ENCODE data around the gene ZNF529. TPM values are rescaled to one million over a fixed set of nuclear protein-coding genes. Genes with fewer than 3 reads are reported as not detected.

Gene ZNF529
- total and polyA plus RNA-seq, 2 donors (not counting 1 experiment from before 2014, with no cell fraction given), result 11.1 to 33.2 TPM

DNA sequence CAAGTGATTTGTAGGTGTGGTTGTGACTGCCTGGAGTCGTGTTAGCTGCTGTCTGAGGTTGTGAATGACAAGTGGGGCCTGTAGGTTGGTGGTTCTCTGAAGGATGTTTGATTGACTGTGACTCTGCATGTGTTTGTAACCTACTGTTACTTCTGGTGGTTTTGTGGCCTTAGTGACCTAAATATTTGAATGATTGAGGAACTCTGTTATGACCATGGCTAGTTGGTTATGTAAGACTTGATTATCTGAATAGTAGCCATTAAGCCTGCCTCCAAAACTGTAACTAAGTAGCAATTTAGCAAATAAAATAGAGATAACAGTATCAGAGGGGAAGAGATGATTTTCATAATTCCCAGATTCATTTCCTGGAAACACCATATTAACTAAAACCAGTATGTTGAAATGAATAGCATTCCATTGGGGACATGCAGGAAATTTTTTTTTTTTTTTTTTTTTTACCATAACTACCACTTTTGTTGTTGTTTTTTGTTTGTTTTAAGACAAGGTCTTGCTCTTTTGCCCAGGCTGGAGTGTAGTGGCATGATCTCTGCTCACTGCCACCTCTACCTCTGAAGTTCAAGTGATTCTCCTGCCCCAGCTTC is 32.9 kb upstream of the ZNF529 start:
- Histone ChIP-seq H3K9ac (ENCODE audit: low read length) (peak overlapping the region; percentile 82), H3K4me3 (ENCODE audit: control extremely low read depth in 1 of 5, extremely low read depth in 1 of 5, insufficient read depth in 1 of 5, low read depth in 2 of 5, low read length in 4 of 5) (peak overlapping the region; percentile 24 to 96 (median 91)), H3K4me2 (replicated peaks; ENCODE audit: low read depth, low read length, poor library complexity, severe bottlenecking) (peak overlapping the region; percentile 78), H3K4me1 (ENCODE audit: control insufficient read depth in 2 of 2, insufficient read depth in 2 of 2, low read length in 2 of 2) (peaks cover 12 to 16% of the 10 kb centered on the region in 2 donors), H3K79me2 (ENCODE audit: control insufficient read depth, insufficient read depth, low read length) (peaks cover 23% of the 10 kb centered on the region), H3K9me3 (ENCODE audit: control extremely low read depth in 1 of 3, control insufficient read depth in 2 of 3, insufficient read depth in 1 of 3, low read length in 2 of 3) (no peaks in the 10 kb centered on the region), H3K36me3 (replicated peaks in 1 of 2; ENCODE audit: control extremely low read depth in 1 of 2, control insufficient read depth in 1 of 2, extremely low read depth in 1 of 2, insufficient read depth in 2 of 2, low read length in 1 of 2) (peaks cover 0 to 7% of the 10 kb centered on the region in 2 experiments), H2AFZ (ENCODE audit: insufficient read depth, low read depth, low read length, poor library complexity, severe bottlenecking) (peak overlapping the region; percentile 85), H3K27ac (ENCODE audit: low read length in 2 of 2) (peak overlapping the region; percentile 94 to 98), H3K27me3 (replicated peaks in 1 of 4; ENCODE audit: control extremely low read depth in 1 of 4, control insufficient read depth in 3 of 4, insufficient read depth in 4 of 4, low read length in 3 of 4) (no peaks in the 10 kb centered on the region), H4K20me1 (ENCODE audit: control insufficient read depth, insufficient read depth, low read length, poor library complexity, severe bottlenecking) (no peaks in the 10 kb centered on the region)
- POLR2A ChIA-PET, result interaction anchor here (0.6 to 1.8 kb wide), 7 partner anchors 32 to 1175 kb away, joined by 3 to 10 read pairs (median 4); partner anchors contain the start of genes ZFP14, ZNF260, ZNF345 and ZNF529
- TF ChIP-seq, protein P1, sequence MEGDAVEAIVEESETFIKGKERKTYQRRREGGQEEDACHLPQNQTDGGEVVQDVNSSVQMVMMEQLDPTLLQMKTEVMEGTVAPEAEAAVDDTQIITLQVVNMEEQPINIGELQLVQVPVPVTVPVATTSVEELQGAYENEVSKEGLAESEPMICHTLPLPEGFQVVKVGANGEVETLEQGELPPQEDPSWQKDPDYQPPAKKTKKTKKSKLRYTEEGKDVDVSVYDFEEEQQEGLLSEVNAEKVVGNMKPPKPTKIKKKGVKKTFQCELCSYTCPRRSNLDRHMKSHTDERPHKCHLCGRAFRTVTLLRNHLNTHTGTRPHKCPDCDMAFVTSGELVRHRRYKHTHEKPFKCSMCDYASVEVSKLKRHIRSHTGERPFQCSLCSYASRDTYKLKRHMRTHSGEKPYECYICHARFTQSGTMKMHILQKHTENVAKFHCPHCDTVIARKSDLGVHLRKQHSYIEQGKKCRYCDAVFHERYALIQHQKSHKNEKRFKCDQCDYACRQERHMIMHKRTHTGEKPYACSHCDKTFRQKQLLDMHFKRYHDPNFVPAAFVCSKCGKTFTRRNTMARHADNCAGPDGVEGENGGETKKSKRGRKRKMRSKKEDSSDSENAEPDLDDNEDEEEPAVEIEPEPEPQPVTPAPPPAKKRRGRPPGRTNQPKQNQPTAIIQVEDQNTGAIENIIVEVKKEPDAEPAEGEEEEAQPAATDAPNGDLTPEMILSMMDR (IDR thresholded peaks at IDR 0.05), result no peak
- no peak for TF ChIP-seq EZH2 (IDR thresholded peaks at IDR 0.05; ENCODE audit: borderline replicate concordance, insufficient read depth, low read depth, low read length, poor library complexity, severe bottlenecking)
- CTCF ChIA-PET, result interaction anchor here (0.8 kb wide), 1 partner anchor 33 kb away, joined by 4 read pairs; the partner anchor contains the start of gene ZNF529
- ATAC-seq (ENCODE audit: low read depth), result no peak
- Mint-ChIP-seq H3K9me3 (ENCODE audit: insufficient read depth) (no peaks in the 10 kb centered on the region), H3K27ac (peak overlapping the region; percentile 96), H3K27me3 (no peaks in the 10 kb centered on the region), H3K4me3 (peak overlapping the region; percentile 97), H3K4me1 (peaks cover 24% of the 10 kb centered on the region)
- intact Hi-C loops (cut with micrococcal nuclease), result loop anchor here (2.0 kb wide), 1 partner anchor 61 kb away; the partner anchor contains the start of gene ZNF461
- no peak for DNase-seq
- WGBS (ENCODE audit: insufficient coverage), result 18% methylated on average over 1 of the region's 1 CpG
